ENCODE data around the gene PXMP2.

Gene PXMP2

GRCh38 chr12:132719141-132719953 is 32.0 kb downstream of the PXMP2 start:
- Histone ChIP-seq H3K9me3 (ENCODE audit: insufficient read depth, low read depth, low read length) (no peaks in the 10 kb centered on the region), H3K36me3 (ENCODE audit: insufficient read depth, low read depth, low read length) (peaks cover 84% of the 10 kb centered on the region), H3K4me1 (ENCODE audit: insufficient read depth, low read length) (no peaks in the 10 kb centered on the region), H3K9ac (ENCODE audit: low read depth, low read length) (no peak overlapping the region), H3K27me3 (ENCODE audit: insufficient read depth, low read length) (no peaks in the 10 kb centered on the region), H3K27ac (ENCODE audit: low read length) (no peak overlapping the region), H3K4me3 (ENCODE audit: low read length) (no peak overlapping the region)

GRCh38 chr12:132719954-132720324 is 32.6 kb downstream of the PXMP2 start:
- H3K27ac ChIP-seq (ENCODE audit: low read length) = no peak overlapping the region
- no peak overlapping the region for H3K9ac ChIP-seq (ENCODE audit: low read depth, low read length)
- H3K27me3 ChIP-seq (ENCODE audit: insufficient read depth, low read length) = no peaks in the 10 kb centered on the region
- H3K9me3 ChIP-seq (ENCODE audit: insufficient read depth, low read depth, low read length) = no peaks in the 10 kb centered on the region
- no peak overlapping the region for H3K4me3 ChIP-seq (ENCODE audit: low read length)
- H3K36me3 ChIP-seq (ENCODE audit: insufficient read depth, low read depth, low read length) = peaks cover 84% of the 10 kb centered on the region
- H3K4me1 ChIP-seq (ENCODE audit: insufficient read depth, low read length) = no peaks in the 10 kb centered on the region

- H3K27me3 ChIP-seq (ENCODE audit: insufficient read depth, low read length) = no peaks in the 10 kb centered on the region
- H3K4me1 ChIP-seq (ENCODE audit: insufficient read depth, low read length) = no peaks in the 10 kb centered on the region
- no peak overlapping the region for H3K9ac ChIP-seq (ENCODE audit: low read depth, low read length)
- H3K36me3 ChIP-seq (ENCODE audit: insufficient read depth, low read depth, low read length) = peaks cover 87% of the 10 kb centered on the region
- H3K27ac ChIP-seq (ENCODE audit: low read length) = no peak overlapping the region
- no peaks in the 10 kb centered on the region for H3K9me3 ChIP-seq (ENCODE audit: insufficient read depth, low read depth, low read length)
- H3K4me3 ChIP-seq (ENCODE audit: low read length) = no peak overlapping the region
Measured at GRCh38 chr12:132720606-132721345, 33.4 kb downstream of the PXMP2 start.

GRCh38 chr12:132723015-132723763 is 35.8 kb downstream of the PXMP2 start:
- Histone ChIP-seq H3K4me3 (ENCODE audit: low read length) (no peak overlapping the region), H3K4me1 (ENCODE audit: insufficient read depth, low read length) (no peaks in the 10 kb centered on the region), H3K9me3 (ENCODE audit: insufficient read depth, low read depth, low read length) (no peaks in the 10 kb centered on the region), H3K36me3 (ENCODE audit: insufficient read depth, low read depth, low read length) (peaks cover 93% of the 10 kb centered on the region), H3K27ac (ENCODE audit: low read length) (no peak overlapping the region), H3K9ac (ENCODE audit: low read depth, low read length) (no peak overlapping the region), H3K27me3 (ENCODE audit: insufficient read depth, low read length) (no peaks in the 10 kb centered on the region)

GRCh38 chr12:132723764-132724140 is 36.4 kb downstream of the PXMP2 start:
- Histone ChIP-seq H3K4me1 (ENCODE audit: insufficient read depth, low read length) (no peaks in the 10 kb centered on the region), H3K27ac (ENCODE audit: low read length) (no peak overlapping the region), H3K9me3 (ENCODE audit: insufficient read depth, low read depth, low read length) (no peaks in the 10 kb centered on the region), H3K4me3 (ENCODE audit: low read length) (no peak overlapping the region), H3K9ac (ENCODE audit: low read depth, low read length) (no peak overlapping the region), H3K27me3 (ENCODE audit: insufficient read depth, low read length) (no peaks in the 10 kb centered on the region), H3K36me3 (ENCODE audit: insufficient read depth, low read depth, low read length) (peaks cover 96% of the 10 kb centered on the region)

GRCh38 chr12:132724506-132725241 is 37.3 kb downstream of the PXMP2 start:
- no peaks in the 10 kb centered on the region for H3K27me3 ChIP-seq (ENCODE audit: insufficient read depth, low read length)
- peaks cover 91% of the 10 kb centered on the region for H3K36me3 ChIP-seq (ENCODE audit: insufficient read depth, low read depth, low read length)
- H3K9ac ChIP-seq (ENCODE audit: low read depth, low read length) = no peak overlapping the region
- H3K4me1 ChIP-seq (ENCODE audit: insufficient read depth, low read length) = no peaks in the 10 kb centered on the region
- H3K4me3 ChIP-seq (ENCODE audit: low read length) = no peak overlapping the region
- H3K9me3 ChIP-seq (ENCODE audit: insufficient read depth, low read depth, low read length) = no peaks in the 10 kb centered on the region
- H3K27ac ChIP-seq (ENCODE audit: low read length) = no peak overlapping the region

- Histone ChIP-seq H3K27me3 (ENCODE audit: insufficient read depth, low read length) (no peaks in the 10 kb centered on the region), H3K9me3 (ENCODE audit: insufficient read depth, low read depth, low read length) (no peaks in the 10 kb centered on the region), H3K4me3 (ENCODE audit: low read length) (no peak overlapping the region), H3K9ac (ENCODE audit: low read depth, low read length) (no peak overlapping the region), H3K4me1 (ENCODE audit: insufficient read depth, low read length) (no peaks in the 10 kb centered on the region), H3K27ac (ENCODE audit: low read length) (no peak overlapping the region), H3K36me3 (ENCODE audit: insufficient read depth, low read depth, low read length) (peaks cover 93% of the 10 kb centered on the region)
Measured at GRCh38 chr12:132726386-132726785, 39.0 kb downstream of the PXMP2 start.

GRCh38 chr12:132727091-132727794 is 39.9 kb downstream of the PXMP2 start:
- Histone ChIP-seq H3K4me3 (ENCODE audit: low read length) (no peak overlapping the region), H3K4me1 (ENCODE audit: insufficient read depth, low read length) (no peaks in the 10 kb centered on the region), H3K36me3 (ENCODE audit: insufficient read depth, low read depth, low read length) (peaks cover 94% of the 10 kb centered on the region), H3K27ac (ENCODE audit: low read length) (no peak overlapping the region), H3K9me3 (ENCODE audit: insufficient read depth, low read depth, low read length) (no peaks in the 10 kb centered on the region), H3K27me3 (ENCODE audit: insufficient read depth, low read length) (no peaks in the 10 kb centered on the region), H3K9ac (ENCODE audit: low read depth, low read length) (no peak overlapping the region)

GRCh38 chr12:132728502-132728901 is 41.1 kb downstream of the PXMP2 start:
- Histone ChIP-seq H3K9me3 (ENCODE audit: insufficient read depth, low read depth, low read length) (no peaks in the 10 kb centered on the region), H3K4me1 (ENCODE audit: insufficient read depth, low read length) (no peaks in the 10 kb centered on the region), H3K4me3 (ENCODE audit: low read length) (no peak overlapping the region), H3K9ac (ENCODE audit: low read depth, low read length) (no peak overlapping the region), H3K27ac (ENCODE audit: low read length) (no peak overlapping the region), H3K27me3 (ENCODE audit: insufficient read depth, low read length) (no peaks in the 10 kb centered on the region), H3K36me3 (ENCODE audit: insufficient read depth, low read depth, low read length) (peaks cover 95% of the 10 kb centered on the region)

GRCh38 chr12:132729541-132730320 is 42.3 kb downstream of the PXMP2 start:
- Histone ChIP-seq H3K4me1 (ENCODE audit: insufficient read depth, low read length) (no peaks in the 10 kb centered on the region), H3K36me3 (ENCODE audit: insufficient read depth, low read depth, low read length) (peaks cover 95% of the 10 kb centered on the region), H3K9ac (ENCODE audit: low read depth, low read length) (no peak overlapping the region), H3K27me3 (ENCODE audit: insufficient read depth, low read length) (no peaks in the 10 kb centered on the region), H3K4me3 (ENCODE audit: low read length) (no peak overlapping the region), H3K9me3 (ENCODE audit: insufficient read depth, low read depth, low read length) (no peaks in the 10 kb centered on the region), H3K27ac (ENCODE audit: low read length) (no peak overlapping the region)

Data from iPS-20b (cell line).